GM12872 (cell line): ENCODE data around the gene ZFP64.

ENCODE experiments used
- CTCF ChIP-seq: IDR thresholded peaks from 3 replicates; pipeline ENCODE4 v1.5.1; 2011; ENCODE audit warnings: low read depth, mild to moderate bottlenecking, low read length, moderate library complexity; ENCODE audit not compliant: insufficient read depth

The ZFP64 gene

GRCh38 chr20:52131048-52131643 lies 60.4 kb downstream of the ZFP64 start:
- TF ChIP-seq CTCF, result no peak

GRCh38 chr20:52130406-52130805 lies 61.2 kb downstream of the ZFP64 start:
- no peak for TF ChIP-seq CTCF

GRCh38 chr20:52129611-52130010 lies 62.0 kb downstream of the ZFP64 start:
- TF ChIP-seq CTCF, result no peak

GRCh38 chr20:52127309-52127708 lies 64.3 kb downstream of the ZFP64 start:
- no peak for TF ChIP-seq CTCF

GRCh38 chr20:52124821-52125220 lies 66.8 kb downstream of the ZFP64 start:
- TF ChIP-seq CTCF, result no peak

GRCh38 chr20:52118696-52119095 lies 72.9 kb downstream of the ZFP64 start:
- no peak for TF ChIP-seq CTCF

- no peak for TF ChIP-seq CTCF
Measured at GRCh38 chr20:52118016-52118623, 73.5 kb downstream of the ZFP64 start.
